H1 (cell line): ENCODE measurements around the gene CYP11A1. TPM values are rescaled to one million over a fixed set of nuclear protein-coding genes. Genes with fewer than 3 reads are reported as not detected.

Source experiments
- CTCF ChIA-PET: fragments of 300-600 bp; sonication (Branson Sonifier 250); formaldehyde crosslinking; loops from one replicate; lab custom pipeline; 2021; ENCODE audit not compliant: partially characterized antibody; lab: Charles Lee
- POLR2A ChIA-PET: fragments of 300-600 bp; sonication (Branson Sonifier 250); formaldehyde crosslinking; loops from one replicate; lab custom pipeline; 2021; ENCODE audit warnings: inconsistent platforms; ENCODE audit not compliant: partially characterized antibody; lab: Charles Lee
- DNase-seq, 2 experiments: peaks; one replicate each; pipeline versions ENCODE4 v3.0.0 to v3.0.0-alpha.2; 2010 to 2022; ENCODE audit warnings: low spot score in 2 of 2, low read depth in 1 of 2, mixed read lengths in 1 of 2
- FAIRE-seq: peaks from 2 replicates; lab custom pipeline; 2011; peaks lifted over from hg19 to GRCh38; lab: Jason Lieb, UNC
- H2AFZ ChIP-seq: 2 replicates; pipeline ENCODE4 v1.8.1; 2012; ENCODE audit warnings: low read length, inconsistent platforms
- H2AK5ac ChIP-seq: 2 replicates; pipeline ENCODE4 v1.6.1; 2013; ENCODE audit warnings: low read depth, low read length
- H2BK120ac ChIP-seq: replicated peaks from 2 replicates; pipeline ENCODE3; 2013; ENCODE audit warnings: low read depth, low read length, inconsistent platforms
- H2BK12ac ChIP-seq: 2 replicates; pipeline ENCODE4 v1.6.1; 2013; ENCODE audit warnings: low read depth, low read length
- H2BK15ac ChIP-seq: 2 replicates; pipeline ENCODE4 v1.6.1; 2013; ENCODE audit warnings: low read length
- H2BK20ac ChIP-seq: 2 replicates; pipeline ENCODE4 v1.6.1; 2013; ENCODE audit warnings: low read length
- H2BK5ac ChIP-seq: 2 replicates; pipeline ENCODE4 v1.6.1; 2013; ENCODE audit warnings: low read depth, low read length
- H3K14ac ChIP-seq: 2 replicates; pipeline ENCODE4 v1.6.1; 2013; ENCODE audit warnings: inconsistent platforms; ENCODE audit not compliant: insufficient read length
- H3K18ac ChIP-seq: 2 replicates; pipeline ENCODE4 v1.6.1; 2013; ENCODE audit warnings: low read length; ENCODE audit errors: extremely low read depth
- H3K23ac ChIP-seq: 2 replicates; pipeline ENCODE4 v1.6.1; 2013; ENCODE audit warnings: inconsistent platforms; ENCODE audit not compliant: insufficient read length
- H3K23me2 ChIP-seq: 2 replicates; pipeline ENCODE4 v1.6.1; 2013; ENCODE audit warnings: low read depth, low read length
- H3K27ac ChIP-seq: 2 replicates; pipeline ENCODE4 v1.6.1; 2011; ENCODE audit warnings: low read depth, low read length, inconsistent platforms
- H3K27me3 ChIP-seq, 4 experiments: replicated peaks in 1 of 4; 1 replicate in 1 of 4; 2 replicates in 3 of 4; pipeline versions ENCODE4 v1.6.1 to v1.8.1; 2011 to 2013; ENCODE audit warnings: low read length in 3 of 4, mild to moderate bottlenecking in 3 of 4, inconsistent platforms in 2 of 4, mixed read lengths in 2 of 4, moderate library complexity in 1 of 4; ENCODE audit not compliant: control insufficient read depth in 3 of 4, insufficient read depth in 3 of 4; ENCODE audit errors: extremely low read depth in 1 of 4
- H3K36me3 ChIP-seq, 4 experiments: 2 replicates each; pipeline versions ENCODE4 v1.6.1 to v1.8.1; 2011 to 2013; ENCODE audit warnings: mild to moderate bottlenecking in 4 of 4, low read length in 3 of 4, moderate library complexity in 2 of 4, control low read depth in 1 of 4, inconsistent platforms in 1 of 4; ENCODE audit not compliant: insufficient read depth in 4 of 4, control insufficient read depth in 2 of 4
- H3K4ac ChIP-seq: replicated peaks from 2 replicates; pipeline ENCODE3; 2013; ENCODE audit warnings: low read length, low read depth, mixed read lengths, inconsistent platforms; ENCODE audit not compliant: insufficient read length
- H3K4me1 ChIP-seq, 4 experiments: replicated peaks in 1 of 4; 1 replicate in 1 of 4; 2 replicates in 3 of 4; pipeline versions ENCODE4 v1.6.1 to v1.8.1; 2011 to 2013; ENCODE audit warnings: low read length in 3 of 4, inconsistent platforms in 2 of 4, mixed read lengths in 1 of 4; ENCODE audit not compliant: insufficient read depth in 4 of 4, control insufficient read depth in 3 of 4
- H3K4me2 ChIP-seq, 2 experiments: 2 replicates each; pipeline versions ENCODE4 v1.6.1 to v1.8.1; 2011 to 2013; ENCODE audit warnings: low read depth in 2 of 2, low read length in 2 of 2, control low read depth in 1 of 2, inconsistent platforms in 1 of 2, mild to moderate bottlenecking in 1 of 2; ENCODE audit not compliant: insufficient read depth in 1 of 2
- H3K4me3 ChIP-seq, 4 experiments: fragments of 200-600, 300-600 bp in 1 of 4; sonication (generic), shearing (Covaris generic), sonication (Bioruptor Twin) in 1 of 4; 2 replicates each; pipeline versions ENCODE4 v1.5.1 to v1.8.1; 2011 to 2016; ENCODE audit warnings: low read length in 4 of 4, low read depth in 3 of 4, control low read depth in 2 of 4, inconsistent platforms in 2 of 4, mild to moderate bottlenecking in 2 of 4, mixed read lengths in 1 of 4, moderate library complexity in 1 of 4; ENCODE audit not compliant: insufficient read depth in 2 of 4; ENCODE audit errors: extremely low read depth in 1 of 4
- H3K56ac ChIP-seq: replicated peaks from 2 replicates; pipeline ENCODE3; 2013; ENCODE audit warnings: low read depth, mild to moderate bottlenecking, mixed read lengths, low read length, inconsistent platforms; ENCODE audit not compliant: insufficient read length
- H3K79me1 ChIP-seq: 2 replicates; pipeline ENCODE4 v1.6.1; 2013; ENCODE audit warnings: low read depth, low read length, control low read depth
- H3K79me2 ChIP-seq, 2 experiments: 2 replicates each; pipeline versions ENCODE4 v1.6.1 to v1.8.1; 2012 to 2013; ENCODE audit warnings: low read length in 2 of 2, mild to moderate bottlenecking in 2 of 2, inconsistent platforms in 1 of 2; ENCODE audit not compliant: insufficient read depth in 2 of 2, control insufficient read depth in 1 of 2
- H3K9ac ChIP-seq, 4 experiments: replicated peaks in 1 of 4; 1 replicate in 1 of 4; 2 replicates in 3 of 4; pipeline versions ENCODE4 v1.6.1 to v1.8.1; 2011 to 2013; ENCODE audit warnings: low read depth in 3 of 4, low read length in 3 of 4, control low read depth in 2 of 4, mild to moderate bottlenecking in 2 of 4, moderate library complexity in 2 of 4, inconsistent platforms in 1 of 4; ENCODE audit errors: extremely low read depth in 1 of 4
- H3K9me3 ChIP-seq, 2 experiments: 2 replicates each; pipeline versions ENCODE4 v1.6.1 to v1.8.1; 2012 to 2013; ENCODE audit warnings: mild to moderate bottlenecking in 2 of 2, moderate library complexity in 2 of 2, control low read depth in 1 of 2, inconsistent platforms in 1 of 2, low read depth in 1 of 2, low read length in 1 of 2, mixed read lengths in 1 of 2; ENCODE audit not compliant: insufficient read depth in 2 of 2
- H4K20me1 ChIP-seq, 2 experiments: replicated peaks in 1 of 2; 2 replicates each; pipeline versions ENCODE3 to v1.8.1; 2011 to 2013; ENCODE audit warnings: inconsistent platforms in 2 of 2, low read length in 2 of 2, mild to moderate bottlenecking in 1 of 2; ENCODE audit not compliant: insufficient read depth in 2 of 2, control insufficient read depth in 1 of 2
- H4K5ac ChIP-seq: 2 replicates; pipeline ENCODE4 v1.6.1; 2013; ENCODE audit warnings: low read length, low read depth, mixed read lengths, inconsistent platforms; ENCODE audit not compliant: insufficient read length
- H4K8ac ChIP-seq: 2 replicates; pipeline ENCODE4 v1.8.0; 2013; ENCODE audit warnings: mild to moderate bottlenecking, moderate library complexity, low read length, inconsistent platforms; ENCODE audit not compliant: insufficient read depth; ENCODE audit errors: extremely low read depth
- H4K91ac ChIP-seq: replicated peaks from 2 replicates; pipeline ENCODE3; 2013; ENCODE audit warnings: low read length, mixed read lengths, inconsistent platforms; ENCODE audit not compliant: insufficient read length
- BACH1 ChIP-seq: IDR thresholded peaks from 2 replicates; pipeline ENCODE4 v1.6.1; 2012; ENCODE audit warnings: low read length, improper control_type of control experiment
- BRCA1 ChIP-seq: IDR thresholded peaks from 2 replicates; pipeline ENCODE4 v1.6.1; 2012; ENCODE audit warnings: low read depth, low read length, improper control_type of control experiment
- CTBP2 ChIP-seq: IDR thresholded peaks from 2 replicates; pipeline ENCODE4 v1.7.0; 2011; ENCODE audit warnings: borderline replicate concordance, mild to moderate bottlenecking, moderate library complexity, mixed read lengths, low read length; ENCODE audit not compliant: insufficient read depth, insufficient read length
- FOSL1 ChIP-seq: IDR thresholded peaks from 2 replicates; pipeline ENCODE4 v1.6.1; 2011; ENCODE audit warnings: mild to moderate bottlenecking, low read depth, low read length, moderate library complexity; ENCODE audit not compliant: insufficient read depth
- GTF2F1 ChIP-seq: IDR thresholded peaks from 2 replicates; pipeline ENCODE4 v1.6.1; 2012; ENCODE audit warnings: low read depth, low read length, improper control_type of control experiment, borderline replicate concordance
- HDAC2 ChIP-seq, 2 experiments: fragments of 300-600 bp in 1 of 2; sonication (generic) in 1 of 2; IDR thresholded peaks; 2 replicates each; pipeline ENCODE4 v1.6.1; 2011 to 2012; ENCODE audit warnings: low read depth in 2 of 2, low read length in 2 of 2, mild to moderate bottlenecking in 2 of 2, moderate library complexity in 2 of 2, borderline replicate concordance in 1 of 2, inconsistent platforms in 1 of 2
- KDM5A ChIP-seq: fragments of 200-600 bp; IDR thresholded peaks from 2 replicates; pipeline ENCODE4 v1.7.1; 2012; ENCODE audit warnings: mild to moderate bottlenecking, low read length, inconsistent platforms, mixed read lengths
- NANOG ChIP-seq: IDR thresholded peaks from 2 replicates; pipeline ENCODE4 v1.6.1; 2011; ENCODE audit warnings: low read length, low read depth, mild to moderate bottlenecking, inconsistent platforms; ENCODE audit not compliant: insufficient read depth, poor library complexity, severe bottlenecking
- RFX5 ChIP-seq: IDR thresholded peaks from 2 replicates; pipeline ENCODE4 v1.6.1; 2011; ENCODE audit warnings: low read depth, low read length, improper control_type of control experiment, borderline replicate concordance
- SUZ12 ChIP-seq: fragments of 200-600 bp; sonication (generic); IDR thresholded peaks from 2 replicates; pipeline ENCODE4 v1.6.1; 2012; ENCODE audit warnings: mild to moderate bottlenecking, inconsistent platforms, low read length, moderate library complexity, mixed read lengths
- TCF12 ChIP-seq: IDR thresholded peaks from 2 replicates; pipeline ENCODE4 v1.6.1; 2011; ENCODE audit warnings: low read depth, mild to moderate bottlenecking, low read length
- TEAD4 ChIP-seq: IDR thresholded peaks from 2 replicates; pipeline ENCODE4 v1.6.1; 2012; ENCODE audit warnings: low read depth, low read length, inconsistent platforms, mixed read lengths
- WGBS, 2 experiments: shearing (Covaris generic) in 1 of 2; methylation state at CpG; one replicate each; pipeline versions ENCODE4 v1.1.6 to v1.1.7; 2013 to 2015; ENCODE audit warnings: low lambda C conversion rate in 2 of 2, mixed read lengths in 2 of 2, inconsistent platforms in 1 of 2, low coverage in 1 of 2, missing lambda C conversion rate in 1 of 2; ENCODE audit not compliant: insufficient replicate concordance in 2 of 2, insufficient coverage in 1 of 2, insufficient read length in 1 of 2; ENCODE audit errors: extremely low coverage in 1 of 2, missing lambda C conversion rate in 1 of 2; 5-methylcytosine and 5-hydroxymethylcytosine counted together
- polyA plus RNA-seq, 7 experiments: library from polyadenylated mRNA; depleted of rRNA in 3 of 7; stranded (reverse) in 5 of 7; unstranded in 2 of 7; fragments of >200 nt in 5 of 7; fragments of 200-250 nt in 2 of 7; gene quantifications; 1 replicate in 5 of 7; 2 replicates in 1 of 7; 4 replicates in 1 of 7; pipeline versions ENCODE4 v1.2.1 to v1.2.3, GENCODE V29; 2011 to 2013; ENCODE audit warnings: missing spikeins in 2 of 7, mixed read lengths in 2 of 7
- total RNA-seq: library from RNA; stranded (reverse); fragmentation: NEBNext Ultra II Directional; extraction: Animal tissue kit (Norgen Biotek cat#: 25700); gene quantifications from 2 replicates; pipeline ENCODE4 v1.2.1, GENCODE V29; 2021

The CYP11A1 gene
- total and polyA plus RNA-seq, 2 of the 8 experiments (the other 6 are each of a cell fraction or from before 2014, with no cell fraction given) = 1.9 to 7.2 TPM

DNA sequence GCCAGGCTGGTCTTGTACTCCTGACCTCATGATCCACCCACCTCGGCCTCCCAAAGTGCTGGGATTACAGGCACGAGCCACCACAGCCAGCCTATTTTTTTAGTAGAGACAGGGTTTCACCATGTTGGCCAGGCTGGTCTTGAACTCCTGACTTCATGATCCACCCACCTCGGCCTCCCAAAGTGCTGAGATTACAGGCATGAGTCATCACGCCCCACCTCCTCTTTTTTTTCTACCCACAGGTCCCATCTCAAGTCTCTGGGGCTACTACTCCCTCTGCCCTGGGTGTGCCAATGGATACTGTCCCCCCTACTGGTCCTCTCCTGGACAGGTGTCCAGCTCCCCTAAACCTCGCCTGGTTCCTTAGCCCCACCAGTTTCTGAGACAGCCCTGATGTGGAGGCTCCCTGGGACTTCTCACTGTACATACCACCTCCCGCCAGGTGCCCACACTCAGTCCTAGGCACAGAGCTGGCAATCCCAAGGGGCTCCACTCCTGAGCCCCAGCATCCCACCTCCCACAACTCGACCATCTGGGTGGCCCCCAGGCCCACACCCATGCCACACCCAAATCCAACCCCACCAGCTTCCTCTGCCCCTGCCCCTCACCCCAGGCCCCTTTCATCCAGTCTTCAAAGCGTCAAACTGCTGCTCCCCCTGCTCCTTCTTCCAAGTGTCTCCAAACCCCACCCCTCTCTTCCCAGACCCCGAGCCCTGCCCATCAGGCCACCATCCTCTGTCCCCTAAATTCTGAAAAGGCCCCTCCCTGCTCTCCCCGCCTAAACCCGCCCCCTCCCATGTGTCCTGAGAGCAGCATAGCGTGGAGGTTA, 13.1 kb upstream of the CYP11A1 start:
- Histone ChIP-seq H3K4me2 (no peak overlapping the region), H2AFZ (no peak overlapping the region), H3K9me3 (no peaks in the 10 kb centered on the region), H3K14ac (no peak overlapping the region), H3K4ac (no peak overlapping the region), H3K79me2 (no peaks in the 10 kb centered on the region), H2BK120ac (no peak overlapping the region), H4K5ac (no peak overlapping the region), H4K20me1 (no peaks in the 10 kb centered on the region), H3K56ac (no peak overlapping the region), H4K8ac (no peak overlapping the region), H3K27ac (no peak overlapping the region), H3K36me3 (no peaks in the 10 kb centered on the region), H3K4me3 (no peak overlapping the region), H2AK5ac (no peak overlapping the region), H3K18ac (no peak overlapping the region), H3K9ac (no peak overlapping the region), H3K23me2 (no peaks in the 10 kb centered on the region), H3K27me3 (no peaks in the 10 kb centered on the region), H2BK20ac (no peak overlapping the region), H3K4me1 (peaks cover 0 to 7% (median 5%) of the 10 kb centered on the region in 4 experiments; a peak in 4 of 7 replicates), H4K91ac (no peak overlapping the region), H2BK15ac (no peak overlapping the region), H2BK5ac (no peak overlapping the region), H3K23ac (no peak overlapping the region), H2BK12ac (no peak overlapping the region), H3K79me1 (no peaks in the 10 kb centered on the region; the same call in 1 of the 2 replicates)
- CTCF ChIA-PET = interaction anchor here (0.6 to 36.8 kb wide), 11 partner anchors 9 to 251 kb away, joined by 3 to 1311 read pairs (median 4); partner anchors contain the start of genes CYP11A1 and SEMA7A
- FAIRE-seq = no peak
- DNase-seq = no peak
- 84% methylated on average over 7 of the region's 12 CpGs; no CpG with 5 or more reads in 1 of the 2 experiments for WGBS, 2 experiments
- POLR2A ChIA-PET = interaction anchor here (1.4 kb wide), 1 partner anchor 150 kb away, joined by 6 read pairs; no protein-coding TSS in a partner anchor
- TF ChIP-seq BRCA1 (no peak), TCF12 (no peak), BACH1 (no peak), GTF2F1 (no peak), RFX5 (no peak), TEAD4 (no peak), SUZ12 (no peak), HDAC2 (IDR thresholded peaks at IDR 0.05; ENCODE audit: borderline replicate concordance in 1 of 2, low read depth in 2 of 2, low read length in 2 of 2) (no peak), KDM5A (no peak), CTBP2 (no peak), NANOG (no peak), FOSL1 (no peak)
